ENCODE data around the gene SOCS4. TPM values are rescaled to one million over a fixed set of nuclear protein-coding genes. Genes with fewer than 3 reads are reported as not detected.

Gene SOCS4
- total RNA-seq, 4 donors from 2014 or later: 9.7 to 19.3 (median 14.3) TPM

DNA sequence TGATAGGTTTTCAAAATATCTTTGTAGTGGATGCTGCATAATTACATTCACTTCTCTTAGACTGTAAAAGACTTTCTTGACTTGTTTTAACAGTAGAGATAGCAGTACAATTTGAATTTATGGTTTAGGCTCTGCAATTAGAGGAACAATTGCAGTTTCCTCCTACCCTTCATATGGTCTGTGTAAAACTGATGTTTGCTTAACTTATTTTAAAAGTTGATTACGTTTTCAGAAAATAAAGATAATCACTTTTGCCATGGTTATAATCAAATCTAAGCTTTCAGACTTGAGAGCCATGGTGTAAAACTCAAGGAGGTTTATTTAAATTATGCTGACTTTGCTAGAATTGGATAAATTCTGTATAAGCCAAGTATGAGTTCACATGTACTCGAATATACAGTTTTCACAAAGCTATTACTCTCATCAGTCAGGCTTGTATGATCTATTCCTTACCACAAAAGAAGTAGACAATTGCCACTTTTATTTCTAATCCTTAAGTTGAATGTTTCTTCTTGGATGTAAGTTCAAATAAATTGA, 21.9 kb downstream of the SOCS4 start:
- intact Hi-C loops (cut with DNase I; ENCODE audit: low total_unique reads) (no loop called here), in situ Hi-C loops (cut with MboI; ENCODE audit: low sequenced_read_pairs in 4 of 4) (no loop called here)
- Histone ChIP-seq H3K9me3 (no peaks in the 10 kb centered on the region), H3K27me3 (no peaks in the 10 kb centered on the region), H3K4me3 (no peak overlapping the region), H3K27ac (no peak overlapping the region), H3K4me1 (peaks cover 17 to 20% of the 10 kb centered on the region in 2 donors), H3K36me3 (peaks cover 0 to 9% of the 10 kb centered on the region in 2 donors)
- TF ChIP-seq CTCF (IDR thresholded peaks at IDR 0.05 in 4 of 5, conservative IDR thresholded peaks at IDR 0.05 in 1 of 5) (no peak), POLR2A (IDR thresholded peaks at IDR 0.05) (no peak)
- DNase-seq (no peak), ATAC-seq (no peak)

- Histone ChIP-seq H3K36me3 (no peaks in the 10 kb centered on the region), H3K4me1 (peaks cover 17 to 31% of the 10 kb centered on the region in 2 donors), H3K9me3 (no peaks in the 10 kb centered on the region), H3K27me3 (no peaks in the 10 kb centered on the region), H3K27ac (peak overlapping the region; percentile 98 to 100 (median 99)), H3K4me3 (peak overlapping the region; percentile 92 to 97 (median 96))
- TF ChIP-seq CTCF (IDR thresholded peaks at IDR 0.05 in 4 of 5, conservative IDR thresholded peaks at IDR 0.05 in 1 of 5) (no peak), POLR2A (IDR thresholded peaks at IDR 0.05) (no peak)
- ATAC-seq (no peak), DNase-seq (no peak)
- intact Hi-C loops (cut with DNase I; ENCODE audit: low total_unique reads) (loop anchor here (1.0 to 5.0 kb wide), 2 partner anchors 36 to 220 kb away; partner anchors contain the start of gene FBXO34), in situ Hi-C loops (cut with MboI; ENCODE audit: low sequenced_read_pairs in 4 of 4) (no loop called here)
Observed at GRCh38 chr14:55051165-55051422, 24.1 kb downstream of the SOCS4 start.

DNA sequence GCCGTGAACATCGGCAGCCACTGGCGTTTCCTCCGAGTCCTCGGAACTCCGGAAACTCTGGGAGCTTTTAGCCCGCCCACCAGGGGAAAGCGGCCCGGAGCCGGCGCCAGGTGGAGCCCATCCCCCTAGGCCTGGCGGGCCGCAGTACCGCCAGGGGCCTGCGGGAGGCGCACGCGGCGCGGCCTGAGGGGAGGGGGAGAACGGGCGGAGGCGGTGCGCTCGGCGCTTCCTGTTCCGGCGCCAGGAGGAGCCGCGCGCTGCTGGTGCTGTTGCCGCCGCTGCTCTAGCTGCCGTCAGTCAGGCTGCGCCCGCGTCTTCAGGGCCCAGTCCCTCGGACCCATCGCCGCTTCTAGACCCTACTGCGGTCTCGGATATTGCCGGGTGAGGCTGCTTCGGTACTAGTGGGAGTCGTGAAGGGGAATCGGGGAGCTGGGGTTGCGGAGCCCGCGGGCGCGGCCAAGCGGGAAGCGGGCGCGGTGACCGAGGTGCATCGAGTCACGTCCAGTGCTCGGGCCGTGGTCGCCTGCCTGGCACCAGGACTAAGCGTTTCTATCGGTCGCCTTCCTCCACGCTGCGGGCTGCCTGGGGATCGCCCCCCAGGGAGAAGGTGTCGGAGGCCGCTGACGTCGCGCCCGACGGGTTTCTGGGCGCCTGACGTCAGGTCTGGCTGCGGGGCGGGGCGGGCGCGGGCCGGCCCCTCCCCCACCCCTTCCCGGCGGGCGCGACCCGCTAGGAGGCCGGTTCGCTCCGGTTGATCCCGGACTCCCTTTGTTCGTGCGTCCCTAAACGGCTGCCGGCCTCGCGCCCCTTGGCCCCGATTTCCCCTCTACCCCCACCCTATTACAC, 24.6 kb downstream of the SOCS4 start, which contains the start of gene MAPK1IP1L:
TSS of gene MAPK1IP1L (plus strand) at position 225 of the 846 bp plus-strand sequence. CDS start 10,037 bp downstream, outside the sequence.
- peak; percentile 96 to 100 (median 100) for TF ChIP-seq CTCF (IDR thresholded peaks at IDR 0.05 in 4 of 5, conservative IDR thresholded peaks at IDR 0.05 in 1 of 5)
- TF ChIP-seq POLR2A (IDR thresholded peaks at IDR 0.05): peak; percentile 93 to 96
- Histone ChIP-seq H3K4me1 (peaks cover 17 to 31% of the 10 kb centered on the region in 2 donors), H3K36me3 (no peaks in the 10 kb centered on the region), H3K9me3 (no peaks in the 10 kb centered on the region), H3K27me3 (no peaks in the 10 kb centered on the region), H3K4me3 (peak within 1 kb of the TSS; percentile 92 to 97 (median 96)), H3K27ac (peak within 1 kb of the TSS; percentile 98 to 100 (median 99))
- DNase-seq (peak; percentile 76 to 86), ATAC-seq (peak; percentile 93 to 94)
- intact Hi-C loops (cut with DNase I; ENCODE audit: low total_unique reads) (loop anchor here (1.0 to 5.0 kb wide), 3 partner anchors 24 to 220 kb away; partner anchors contain the start of genes FBXO34, SOCS4 and WDHD1), in situ Hi-C loops (cut with MboI; ENCODE audit: low sequenced_read_pairs in 4 of 4) (no loop called here)

- ATAC-seq (no peak), DNase-seq (no peak)
- Histone ChIP-seq H3K27me3 (no peaks in the 10 kb centered on the region), H3K9me3 (no peaks in the 10 kb centered on the region), H3K4me1 (peaks cover 17 to 31% of the 10 kb centered on the region in 2 donors), H3K27ac (peak overlapping the region; percentile 98 to 100 (median 99)), H3K36me3 (no peaks in the 10 kb centered on the region), H3K4me3 (peak overlapping the region; percentile 92 to 97 (median 96))
- in situ Hi-C loops (cut with MboI; ENCODE audit: low sequenced_read_pairs in 4 of 4): no loop called here
- TF ChIP-seq POLR2A (IDR thresholded peaks at IDR 0.05): no peak
- no peak for TF ChIP-seq CTCF (IDR thresholded peaks at IDR 0.05 in 4 of 5, conservative IDR thresholded peaks at IDR 0.05 in 1 of 5)
- intact Hi-C loops (cut with DNase I; ENCODE audit: low total_unique reads): loop anchor here (1.0 to 5.0 kb wide), 2 partner anchors 25 to 35 kb away; partner anchors contain the start of genes SOCS4 and WDHD1
Observed at GRCh38 chr14:55052269-55052930, 25.4 kb downstream of the SOCS4 start.
